Activated effector memory CD4-positive, alpha-beta T cell treated with Interleukin-2 at 50 U/mL for 16 hours (primary cell): ENCODE measurements around the gene NAT14.

Experiments used
- DNase-seq: peaks from one replicate; pipeline ENCODE4 v3.0.0-alpha.2; 2020

Gene NAT14

DNA sequence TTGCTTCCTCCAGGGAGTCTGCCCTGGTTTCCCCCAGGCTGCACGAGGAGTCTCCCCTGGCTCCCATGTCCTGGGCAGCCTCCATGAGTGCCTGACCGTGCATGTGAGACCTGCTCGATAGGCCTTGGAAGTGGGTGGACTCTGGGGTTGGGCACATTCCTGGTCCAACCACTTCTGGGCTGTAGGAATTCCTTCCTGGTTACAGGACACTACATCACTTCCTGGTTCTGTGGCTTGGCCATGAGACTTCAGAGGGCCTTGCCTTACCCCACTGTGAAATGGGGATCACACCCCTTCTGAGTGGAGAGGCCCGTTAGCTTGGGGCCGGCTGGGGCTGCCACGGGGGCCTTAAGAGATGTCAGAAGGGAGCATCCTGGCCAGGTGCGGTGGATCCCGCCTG lies 12.5 kb upstream of the NAT14 start:
- no peak for DNase-seq

DNA sequence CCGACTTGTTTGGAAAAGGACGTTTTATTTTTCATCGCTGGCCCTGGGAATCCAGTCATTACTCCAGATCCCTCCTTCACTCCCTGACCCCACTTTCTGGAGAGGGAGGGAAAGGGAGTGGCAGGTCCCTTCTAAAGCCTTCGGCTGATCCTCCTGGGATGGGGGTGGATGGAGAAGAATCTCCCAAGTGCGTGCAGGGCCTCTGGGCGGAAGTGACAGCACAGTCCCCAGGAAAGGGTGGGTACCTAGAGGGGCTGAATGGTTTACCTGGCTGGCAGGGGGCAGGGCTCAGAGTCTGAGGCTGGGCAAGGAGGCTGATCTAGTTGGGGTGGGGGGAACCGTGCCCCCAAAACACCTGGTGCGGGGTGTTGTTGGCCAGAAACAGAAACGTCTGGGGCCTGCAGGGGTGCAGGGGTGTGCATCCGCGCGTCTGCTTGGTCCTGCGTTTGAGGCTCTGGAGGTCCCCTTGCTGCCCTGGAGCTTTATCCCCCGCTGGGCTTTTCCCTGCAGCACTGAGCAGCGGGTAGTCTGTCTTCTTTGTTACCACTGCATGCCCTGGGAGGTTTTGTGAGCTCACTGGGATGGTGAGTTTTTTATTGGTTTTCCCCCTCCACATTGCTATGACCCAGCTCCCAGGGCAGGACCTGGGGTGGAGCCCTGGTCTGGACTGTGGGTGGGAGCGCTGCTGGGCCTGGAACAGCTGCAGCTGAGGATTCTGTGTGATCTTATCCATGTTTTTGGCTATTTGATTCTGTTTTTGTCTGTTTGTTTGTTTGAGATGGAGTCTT lies 11.6 kb upstream of the NAT14 start:
- no peak for DNase-seq

DNA sequence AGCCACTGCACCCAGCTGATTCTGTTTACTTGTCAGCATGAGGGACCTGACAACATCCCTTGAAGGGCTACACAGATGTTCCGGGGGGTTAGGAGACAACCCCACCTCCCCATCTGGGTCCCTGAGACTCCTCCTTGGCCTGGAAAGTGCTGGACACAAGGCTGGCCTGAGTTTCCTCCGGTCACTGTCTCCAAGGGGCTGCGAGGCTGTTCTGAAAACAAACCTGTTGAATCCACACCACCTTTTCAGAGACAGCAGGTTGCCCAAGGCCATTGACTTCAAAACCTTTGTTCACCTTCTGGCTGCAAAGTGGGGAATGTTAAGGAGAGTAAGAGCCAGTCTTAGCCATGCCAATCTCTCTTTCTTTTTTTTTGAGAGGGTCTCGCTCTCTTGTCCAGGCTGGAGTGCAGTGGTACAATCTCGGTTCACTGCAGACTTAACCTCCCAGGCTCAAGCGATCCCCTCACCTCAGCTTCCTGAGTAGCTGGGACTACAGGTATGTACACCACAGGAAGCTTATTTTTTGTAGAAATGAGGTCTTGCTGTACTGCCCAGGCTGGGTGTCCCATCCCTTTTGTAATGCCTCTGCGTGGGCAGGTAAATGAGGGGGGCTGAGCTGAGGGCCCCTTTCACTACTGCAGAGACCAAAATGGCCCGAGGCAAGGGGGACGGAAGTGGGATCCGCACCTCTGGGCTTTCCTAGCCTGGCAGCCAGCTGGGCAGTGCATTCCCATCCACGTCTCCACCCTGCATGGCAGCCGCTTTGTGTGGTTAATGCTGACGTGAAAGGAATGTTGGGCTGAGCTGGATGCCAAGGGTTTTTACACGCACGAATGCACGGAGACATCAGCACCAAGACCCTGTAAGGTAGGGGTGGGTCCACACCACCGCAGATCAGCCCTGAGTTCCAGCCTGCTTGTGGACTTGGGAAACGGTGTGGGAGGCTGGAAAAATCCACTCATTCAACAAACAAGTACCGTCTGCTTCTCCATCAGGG lies 10.4 kb upstream of the NAT14 start:
- DNase-seq, result no peak

- DNase-seq, result peak; percentile 98
Measured at GRCh38 chr19:55476100-55476775, 8.8 kb upstream of the NAT14 start, which contains the start of gene ZNF628. Gene ZNF628 (plus strand): TSS chr19:55476617. CDS start chr19:55479911, 3,294 bp downstream.

DNA sequence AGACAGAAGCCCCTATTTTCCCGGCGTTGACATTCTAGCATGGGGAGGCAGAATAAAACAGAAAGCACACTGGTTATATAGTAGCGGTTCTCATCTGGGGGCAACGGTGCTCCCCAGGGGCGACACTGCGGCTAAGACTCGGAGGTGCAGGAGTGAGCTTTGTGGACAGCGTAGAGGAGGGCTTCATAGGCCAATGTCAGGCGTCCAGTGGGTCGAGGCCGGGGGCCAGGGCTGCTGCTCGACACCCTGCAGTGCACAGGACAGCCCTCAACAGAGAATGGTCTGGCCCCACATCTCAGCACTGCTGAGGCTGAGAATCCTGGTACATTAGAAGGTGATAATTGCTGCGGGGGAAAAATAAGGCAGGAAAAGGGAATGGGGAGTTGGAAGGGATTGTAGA lies 7.1 kb upstream of the NAT14 start:
- DNase-seq, result no peak

GRCh38 chr19:55478364-55478763 lies 6.6 kb upstream of the NAT14 start:
- no peak for DNase-seq

- no peak for DNase-seq
Measured at GRCh38 chr19:55479045-55479444, 5.9 kb upstream of the NAT14 start.

- no peak for DNase-seq
Measured at GRCh38 chr19:55479451-55480230, 5.3 kb upstream of the NAT14 start.

DNA sequence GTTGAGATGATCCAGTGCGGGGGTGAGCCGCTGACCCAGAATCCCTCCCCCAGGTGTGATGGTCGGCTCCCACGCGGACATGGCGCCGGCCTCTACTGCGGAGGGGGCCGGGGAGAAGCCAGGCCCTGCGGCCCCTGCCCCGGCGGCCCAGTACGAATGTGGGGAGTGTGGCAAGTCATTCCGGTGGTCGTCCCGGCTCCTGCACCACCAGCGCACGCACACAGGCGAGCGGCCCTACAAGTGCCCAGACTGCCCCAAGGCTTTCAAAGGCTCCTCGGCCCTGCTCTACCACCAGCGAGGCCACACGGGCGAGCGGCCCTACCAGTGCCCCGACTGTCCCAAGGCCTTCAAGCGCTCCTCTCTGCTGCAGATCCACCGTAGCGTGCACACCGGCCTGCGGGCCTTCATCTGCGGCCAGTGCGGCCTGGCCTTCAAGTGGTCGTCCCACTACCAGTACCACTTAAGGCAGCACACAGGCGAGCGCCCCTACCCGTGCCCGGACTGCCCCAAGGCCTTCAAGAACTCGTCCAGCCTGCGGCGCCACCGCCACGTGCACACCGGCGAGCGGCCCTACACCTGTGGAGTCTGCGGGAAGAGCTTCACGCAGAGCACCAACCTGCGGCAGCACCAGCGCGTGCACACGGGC lies 3.7 kb upstream of the NAT14 start:
- DNase-seq, result no peak

- no peak for DNase-seq
Measured at GRCh38 chr19:55481794-55482155, 3.2 kb upstream of the NAT14 start.

DNA sequence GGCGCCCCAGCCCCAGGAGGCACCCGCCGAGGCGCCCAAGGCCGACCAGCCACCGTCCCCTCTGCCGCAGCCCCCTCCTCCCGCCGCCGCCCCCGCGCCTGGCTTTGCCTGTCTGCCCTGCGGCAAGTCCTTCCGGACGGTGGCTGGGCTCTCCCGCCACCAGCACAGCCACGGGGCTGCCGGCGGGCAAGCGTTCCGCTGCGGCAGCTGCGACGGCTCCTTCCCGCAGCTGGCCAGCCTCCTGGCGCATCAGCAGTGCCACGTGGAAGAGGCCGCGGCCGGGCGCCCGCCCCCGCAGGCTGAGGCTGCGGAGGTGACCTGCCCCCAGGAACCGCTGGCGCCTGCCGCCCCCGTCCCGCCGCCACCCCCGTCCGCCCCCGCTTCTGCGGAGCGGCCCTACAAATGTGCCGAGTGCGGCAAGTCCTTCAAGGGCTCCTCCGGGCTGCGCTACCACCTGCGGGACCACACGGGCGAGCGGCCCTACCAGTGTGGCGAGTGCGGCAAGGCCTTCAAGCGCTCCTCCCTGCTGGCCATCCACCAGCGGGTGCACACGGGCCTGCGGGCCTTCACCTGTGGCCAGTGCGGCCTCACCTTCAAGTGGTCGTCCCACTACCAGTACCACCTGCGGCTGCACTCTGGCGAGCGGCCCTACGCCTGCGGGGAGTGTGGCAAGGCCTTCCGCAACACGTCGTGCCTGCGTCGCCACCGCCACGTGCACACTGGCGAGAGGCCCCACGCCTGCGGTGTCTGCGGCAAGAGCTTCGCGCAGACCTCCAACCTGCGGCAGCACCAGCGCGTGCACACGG lies 2.6 kb upstream of the NAT14 start:
- DNase-seq, result no peak

GRCh38 chr19:55482967-55483705 lies 1.9 kb upstream of the NAT14 start:
- DNase-seq, result no peak

- DNase-seq, result no peak
Measured at GRCh38 chr19:55483706-55484592, 1.0 kb upstream of the NAT14 start.

DNA sequence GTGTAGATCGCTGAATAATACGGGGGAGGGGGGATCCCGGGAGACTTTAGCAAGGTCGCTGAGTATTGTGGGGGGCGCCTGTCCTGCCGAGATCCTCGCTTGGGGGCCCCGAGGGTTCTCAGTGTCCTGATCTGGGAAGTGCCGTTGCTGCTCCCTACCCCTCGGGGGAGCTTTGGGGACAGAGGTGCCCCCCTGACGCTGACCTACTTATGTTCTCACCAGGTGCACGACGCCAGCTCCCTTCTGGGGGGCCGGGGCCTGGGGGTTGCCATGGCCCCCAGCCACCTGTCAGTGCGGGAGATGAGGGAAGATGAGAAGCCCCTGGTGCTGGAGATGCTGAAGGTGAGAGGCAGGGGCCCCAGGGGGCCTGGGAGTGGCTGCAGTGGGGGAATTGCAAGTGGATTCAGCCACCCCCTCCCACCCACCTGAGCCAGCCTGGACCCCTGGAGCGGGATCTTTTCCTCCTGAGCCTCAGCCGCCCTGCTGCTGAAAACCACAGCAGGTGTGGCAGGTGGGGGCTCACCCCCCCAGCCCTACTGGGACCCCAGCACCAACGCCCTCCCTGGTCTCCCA lies 537 bp downstream of the NAT14 start:
- no peak for DNase-seq

GRCh38 chr19:55486043-55486970 lies 1.3 kb downstream of the NAT14 start:
- DNase-seq, result no peak

DNA sequence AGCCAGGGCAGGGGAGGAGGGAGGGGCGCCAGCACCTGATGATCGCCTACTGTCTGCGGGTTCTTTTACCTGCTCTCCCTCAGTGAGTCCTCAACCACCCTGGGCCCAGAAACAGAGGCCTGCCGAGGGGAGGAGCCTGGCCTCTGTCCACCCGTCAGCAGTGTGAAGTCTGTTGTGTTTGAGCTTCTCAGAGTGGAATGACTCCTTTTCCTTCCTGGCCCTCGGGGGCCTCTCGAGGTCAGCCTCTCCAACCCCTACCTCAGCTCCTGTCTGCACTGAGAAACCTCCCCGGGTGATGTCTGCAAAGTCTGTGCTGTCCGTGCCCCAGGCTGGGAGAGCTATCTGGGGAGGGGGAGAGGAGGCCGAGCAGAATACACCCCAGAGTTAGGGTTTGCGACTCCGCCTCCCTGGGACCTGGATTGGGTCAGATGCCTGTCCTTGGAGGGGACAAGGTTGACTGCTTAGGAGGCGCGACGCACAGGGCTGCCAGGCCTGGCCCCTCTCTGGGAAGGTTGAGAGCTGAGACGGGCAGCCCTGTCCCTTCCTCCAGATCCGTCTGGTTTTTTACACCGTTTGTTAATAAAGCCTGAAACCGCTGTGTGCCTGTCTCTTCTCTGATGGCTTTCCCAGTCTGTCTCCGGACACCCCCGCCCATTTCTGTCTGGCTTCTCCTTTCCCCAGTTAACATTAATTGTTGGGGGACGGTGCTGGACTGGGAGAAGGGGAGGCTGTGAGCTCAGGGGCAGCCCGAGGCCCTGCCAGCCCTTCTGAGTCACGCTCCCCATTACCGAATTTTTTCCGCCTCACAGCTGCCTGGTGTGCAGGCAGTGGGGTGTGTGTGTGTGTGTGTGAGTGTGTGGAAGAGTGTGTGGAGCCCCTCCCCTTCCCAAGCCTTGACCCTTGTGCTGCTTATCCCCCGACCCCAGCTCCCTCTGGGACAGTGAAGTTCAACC lies 2.3 kb downstream of the NAT14 start:
- DNase-seq, result no peak
